Activated naive CD4-positive, alpha-beta T cell treated with anti-CD3 and anti-CD28 coated beads for 36 hours (primary cell): ENCODE data around the gene CALML5. TPM values are rescaled to one million over a fixed set of nuclear protein-coding genes. Genes with fewer than 3 reads are reported as not detected.

Source experiments
- CTCF ChIA-PET: fragments of 350-600 bp; sonication (Branson Sonifier 250); formaldehyde crosslinking; loops from one replicate; lab custom pipeline; 2021; ENCODE audit warnings: antibody characterized with exemption; lab: Charles Lee
- DNase-seq: peaks from one replicate; pipeline ENCODE4 v3.0.0-alpha.2; 2020
- H3K27ac Mint-ChIP-seq: one replicate; pipeline ENCODE4 v1.8.0; 2021; ENCODE audit warnings: mild to moderate bottlenecking, mixed read lengths
- H3K27me3 Mint-ChIP-seq: one replicate; pipeline ENCODE4 v1.8.0; 2021; ENCODE audit warnings: low read depth, mixed read lengths
- H3K36me3 Mint-ChIP-seq: one replicate; pipeline ENCODE4 v1.8.0; 2021; ENCODE audit warnings: low read depth, mixed read lengths
- H3K4me1 Mint-ChIP-seq: one replicate; pipeline ENCODE4 v1.8.0; 2021; ENCODE audit warnings: low read depth, mixed read lengths
- H3K4me3 Mint-ChIP-seq: one replicate; pipeline ENCODE4 v1.8.0; 2021; ENCODE audit warnings: mild to moderate bottlenecking, moderate library complexity, mixed read lengths
- H3K9me3 Mint-ChIP-seq: one replicate; pipeline ENCODE4 v1.8.0; 2021; ENCODE audit warnings: mixed read lengths
- intact Hi-C: fragments of 100-400 bp; cut with micrococcal nuclease; formaldehyde crosslinking; loops from one replicate; pipeline ENCODE4 v1.15.1; 2023
- total RNA-seq, 2 experiments: library from RNA; stranded (reverse); gene quantifications; one replicate each; pipeline ENCODE4 v1.2.3, GENCODE V29; 2021

Gene CALML5
- total RNA-seq, 2 experiments from 2014 or later: not detected

DNA sequence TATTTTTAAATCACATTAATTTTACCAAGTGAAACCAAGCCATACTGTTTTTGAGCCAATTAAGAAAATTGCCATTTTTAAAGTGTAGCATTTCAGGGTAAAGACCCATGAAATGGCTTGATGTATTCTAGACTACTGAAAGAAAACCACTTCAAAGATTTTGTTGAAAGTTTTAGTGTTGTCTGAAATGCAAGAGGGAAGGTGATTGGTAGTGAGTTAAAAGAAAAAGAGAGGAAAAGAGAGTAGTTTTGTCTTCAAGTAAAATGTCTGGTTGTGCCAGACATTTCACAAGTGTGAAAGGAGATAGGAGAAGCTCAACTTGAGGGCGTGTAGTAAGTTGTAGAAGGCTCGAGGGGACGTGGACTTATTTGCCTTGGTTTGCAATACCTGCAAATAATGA lies 41.6 kb downstream of the CALML5 start:
- Mint-ChIP-seq H3K27ac (peak overlapping the region; percentile 41), H3K4me1 (peaks cover 12% of the 10 kb centered on the region), H3K4me3 (no peak overlapping the region), H3K36me3 (peaks cover 33% of the 10 kb centered on the region), H3K27me3 (no peaks in the 10 kb centered on the region), H3K9me3 (no peaks in the 10 kb centered on the region)
- CTCF ChIA-PET: interaction anchor here (0.7 to 3.8 kb wide), 2 partner anchors 165 to 471 kb away, joined by 3 to 19 read pairs; no protein-coding TSS in a partner anchor
- intact Hi-C loops: no loop called here
- DNase-seq: no peak

DNA sequence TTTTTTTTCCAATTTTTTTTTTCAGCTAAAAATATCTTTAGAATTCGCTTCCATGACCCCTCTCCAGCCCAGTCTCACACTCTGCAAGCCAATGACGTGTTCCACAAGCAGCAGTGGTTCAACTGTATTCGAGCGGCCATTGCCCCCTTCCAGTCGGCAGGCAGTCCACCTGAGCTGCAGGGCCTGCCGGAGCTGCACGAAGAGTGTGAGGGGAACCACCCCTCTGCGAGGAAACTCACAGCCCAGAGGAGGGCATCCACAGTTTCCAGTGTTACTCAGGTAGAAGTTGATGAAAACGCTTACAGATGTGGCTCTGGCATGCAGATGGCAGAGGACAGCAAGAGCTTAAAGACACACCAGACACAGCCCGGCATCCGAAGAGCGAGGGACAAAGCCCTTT lies 42.8 kb downstream of the CALML5 start:
- H3K9me3 Mint-ChIP-seq: no peaks in the 10 kb centered on the region
- H3K27me3 Mint-ChIP-seq: no peaks in the 10 kb centered on the region
- H3K36me3 Mint-ChIP-seq: peaks cover 38% of the 10 kb centered on the region
- H3K4me3 Mint-ChIP-seq: no peak overlapping the region
- DNase-seq: no peak
- CTCF ChIA-PET: interaction anchor here (3.8 kb wide), 1 partner anchor 166 kb away, joined by 19 read pairs; no protein-coding TSS in a partner anchor
- intact Hi-C loops: no loop called here
- H3K27ac Mint-ChIP-seq: no peak overlapping the region
- peaks cover 12% of the 10 kb centered on the region for H3K4me1 Mint-ChIP-seq

- Mint-ChIP-seq H3K4me1 (peaks cover 24% of the 10 kb centered on the region), H3K9me3 (no peaks in the 10 kb centered on the region), H3K27me3 (no peaks in the 10 kb centered on the region), H3K4me3 (no peak overlapping the region), H3K36me3 (peaks cover 36% of the 10 kb centered on the region), H3K27ac (no peak overlapping the region)
- CTCF ChIA-PET: interaction anchor here (3.8 kb wide), 1 partner anchor 169 kb away, joined by 19 read pairs; no protein-coding TSS in a partner anchor
- intact Hi-C loops: no loop called here
- DNase-seq: no peak
Observed at GRCh38 chr10:5453749-5454489, 45.5 kb downstream of the CALML5 start.

DNA sequence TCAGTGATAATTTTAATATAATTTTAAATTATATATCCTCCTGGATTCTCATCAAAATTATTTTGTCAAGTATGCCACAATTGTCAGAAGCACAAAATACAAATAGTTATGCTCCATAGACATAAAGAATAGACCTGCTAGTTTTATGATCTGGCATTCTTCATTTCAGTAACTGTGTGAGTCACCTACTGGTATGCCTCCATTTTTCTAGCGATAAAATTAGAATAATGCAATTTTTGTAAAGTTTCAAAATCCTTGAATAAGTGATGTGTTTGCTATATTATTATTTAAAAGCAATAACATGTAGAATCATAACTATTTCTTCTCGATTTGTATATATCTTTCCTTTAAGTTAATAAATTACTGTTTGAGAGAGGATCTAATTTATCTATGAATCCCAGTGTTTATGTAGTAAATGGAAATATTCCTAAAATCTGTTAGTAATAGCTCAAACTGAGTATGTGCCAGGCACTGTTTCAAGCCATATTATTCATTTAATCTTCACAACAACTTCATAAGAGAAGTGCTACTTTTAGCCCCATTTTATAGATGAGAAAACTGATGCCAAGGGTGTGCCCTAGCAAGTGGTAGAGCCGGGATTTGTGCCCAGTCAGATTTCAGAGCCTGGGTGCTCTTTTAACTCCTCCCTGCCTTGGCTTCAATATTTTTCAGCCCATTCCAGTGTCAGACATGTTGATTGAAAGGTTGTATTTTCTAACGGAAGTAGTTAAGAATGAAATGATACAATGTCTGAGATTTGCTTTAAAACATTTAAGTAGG lies 48.6 kb downstream of the CALML5 start:
- CTCF ChIA-PET: no interaction called here
- Mint-ChIP-seq H3K4me3 (no peak overlapping the region), H3K27me3 (no peaks in the 10 kb centered on the region), H3K36me3 (peaks cover 18% of the 10 kb centered on the region), H3K27ac (no peak overlapping the region), H3K9me3 (no peaks in the 10 kb centered on the region), H3K4me1 (peaks cover 37% of the 10 kb centered on the region)
- intact Hi-C loops: no loop called here
- DNase-seq: no peak

DNA sequence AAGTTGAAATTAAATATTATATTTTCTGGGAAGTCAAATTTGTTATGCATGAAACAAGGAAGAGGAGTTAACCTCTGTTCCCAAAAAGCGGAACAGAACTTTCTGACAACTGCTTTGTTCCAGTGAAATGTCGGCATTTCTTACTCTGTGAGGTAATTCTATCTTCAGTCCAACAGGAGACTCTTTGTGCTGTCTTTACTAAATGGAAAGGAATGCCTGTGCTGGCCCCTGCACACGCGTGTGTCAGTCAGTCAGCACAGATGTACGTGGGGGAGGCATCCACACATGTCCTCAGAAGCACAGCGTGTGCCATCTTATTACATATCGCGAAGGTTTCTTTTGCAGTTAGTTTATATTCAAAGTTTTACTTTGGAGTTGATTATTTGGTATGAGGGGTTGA lies 49.5 kb downstream of the CALML5 start:
- intact Hi-C loops: loop anchor here (5.0 to 10.0 kb wide), 4 partner anchors 235 to 637 kb away; partner anchors contain the start of genes RBM17 and TASOR2
- H3K4me3 Mint-ChIP-seq: no peak overlapping the region
- H3K9me3 Mint-ChIP-seq: no peaks in the 10 kb centered on the region
- H3K36me3 Mint-ChIP-seq: peaks cover 14% of the 10 kb centered on the region
- CTCF ChIA-PET: no interaction called here
- DNase-seq: no peak
- no peak overlapping the region for H3K27ac Mint-ChIP-seq
- H3K27me3 Mint-ChIP-seq: no peaks in the 10 kb centered on the region
- H3K4me1 Mint-ChIP-seq: peaks cover 40% of the 10 kb centered on the region

- Mint-ChIP-seq H3K9me3 (no peaks in the 10 kb centered on the region), H3K4me1 (peaks cover 40% of the 10 kb centered on the region), H3K27ac (no peak overlapping the region), H3K4me3 (no peak overlapping the region), H3K36me3 (peaks cover 12% of the 10 kb centered on the region), H3K27me3 (no peaks in the 10 kb centered on the region)
- intact Hi-C loops: loop anchor here (5.0 to 10.0 kb wide), 4 partner anchors 236 to 638 kb away; partner anchors contain the start of genes RBM17 and TASOR2
- no peak for DNase-seq
- CTCF ChIA-PET: no interaction called here
Observed at GRCh38 chr10:5449227-5449626, 50.1 kb downstream of the CALML5 start.

Other genes with a start within 250 kb of the CALML5 start
- not detected for gene UCN3, start 134.6 kb downstream of the CALML5 start, total RNA-seq
- gene TUBAL3, start 94.7 kb downstream of the CALML5 start, total RNA-seq: not detected
- 10 to 100 TPM; 20.8 to 21.3 TPM for gene NET1, start 87.0 kb downstream of the CALML5 start, total RNA-seq
- gene CALML3, start 25.4 kb upstream of the CALML5 start, total RNA-seq: not detected
- gene ASB13, start 167.0 kb upstream of the CALML5 start, total RNA-seq: 1 to 10 TPM; 7.0 to 7.2 TPM
- 10 to 100 TPM; 36.4 to 37.7 TPM for gene TASOR2, start 185.3 kb upstream of the CALML5 start, total RNA-seq